Measurements from ENCODE around the gene RBM26.

Gene RBM26, protein sequence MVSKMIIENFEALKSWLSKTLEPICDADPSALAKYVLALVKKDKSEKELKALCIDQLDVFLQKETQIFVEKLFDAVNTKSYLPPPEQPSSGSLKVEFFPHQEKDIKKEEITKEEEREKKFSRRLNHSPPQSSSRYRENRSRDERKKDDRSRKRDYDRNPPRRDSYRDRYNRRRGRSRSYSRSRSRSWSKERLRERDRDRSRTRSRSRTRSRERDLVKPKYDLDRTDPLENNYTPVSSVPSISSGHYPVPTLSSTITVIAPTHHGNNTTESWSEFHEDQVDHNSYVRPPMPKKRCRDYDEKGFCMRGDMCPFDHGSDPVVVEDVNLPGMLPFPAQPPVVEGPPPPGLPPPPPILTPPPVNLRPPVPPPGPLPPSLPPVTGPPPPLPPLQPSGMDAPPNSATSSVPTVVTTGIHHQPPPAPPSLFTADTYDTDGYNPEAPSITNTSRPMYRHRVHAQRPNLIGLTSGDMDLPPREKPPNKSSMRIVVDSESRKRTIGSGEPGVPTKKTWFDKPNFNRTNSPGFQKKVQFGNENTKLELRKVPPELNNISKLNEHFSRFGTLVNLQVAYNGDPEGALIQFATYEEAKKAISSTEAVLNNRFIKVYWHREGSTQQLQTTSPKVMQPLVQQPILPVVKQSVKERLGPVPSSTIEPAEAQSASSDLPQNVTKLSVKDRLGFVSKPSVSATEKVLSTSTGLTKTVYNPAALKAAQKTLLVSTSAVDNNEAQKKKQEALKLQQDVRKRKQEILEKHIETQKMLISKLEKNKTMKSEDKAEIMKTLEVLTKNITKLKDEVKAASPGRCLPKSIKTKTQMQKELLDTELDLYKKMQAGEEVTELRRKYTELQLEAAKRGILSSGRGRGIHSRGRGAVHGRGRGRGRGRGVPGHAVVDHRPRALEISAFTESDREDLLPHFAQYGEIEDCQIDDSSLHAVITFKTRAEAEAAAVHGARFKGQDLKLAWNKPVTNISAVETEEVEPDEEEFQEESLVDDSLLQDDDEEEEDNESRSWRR

GRCh38 chr13:79405831-79406596, at the start of gene RBM26:
TSS of gene RBM26 (minus strand) at chr13:79406255. CDS start at chr13:79405774, 481 bp downstream.
- peak within 1 kb of the TSS; percentile 85 for H3K4me3 ChIP-seq (ENCODE audit: low read depth, low read length)
- DNase-seq (ENCODE audit: low read depth): peak; percentile 92
- in situ Hi-C loops (cut with HindIII; ENCODE audit: low sequenced_read_pairs): no loop called here
- TF ChIP-seq, protein P1, sequence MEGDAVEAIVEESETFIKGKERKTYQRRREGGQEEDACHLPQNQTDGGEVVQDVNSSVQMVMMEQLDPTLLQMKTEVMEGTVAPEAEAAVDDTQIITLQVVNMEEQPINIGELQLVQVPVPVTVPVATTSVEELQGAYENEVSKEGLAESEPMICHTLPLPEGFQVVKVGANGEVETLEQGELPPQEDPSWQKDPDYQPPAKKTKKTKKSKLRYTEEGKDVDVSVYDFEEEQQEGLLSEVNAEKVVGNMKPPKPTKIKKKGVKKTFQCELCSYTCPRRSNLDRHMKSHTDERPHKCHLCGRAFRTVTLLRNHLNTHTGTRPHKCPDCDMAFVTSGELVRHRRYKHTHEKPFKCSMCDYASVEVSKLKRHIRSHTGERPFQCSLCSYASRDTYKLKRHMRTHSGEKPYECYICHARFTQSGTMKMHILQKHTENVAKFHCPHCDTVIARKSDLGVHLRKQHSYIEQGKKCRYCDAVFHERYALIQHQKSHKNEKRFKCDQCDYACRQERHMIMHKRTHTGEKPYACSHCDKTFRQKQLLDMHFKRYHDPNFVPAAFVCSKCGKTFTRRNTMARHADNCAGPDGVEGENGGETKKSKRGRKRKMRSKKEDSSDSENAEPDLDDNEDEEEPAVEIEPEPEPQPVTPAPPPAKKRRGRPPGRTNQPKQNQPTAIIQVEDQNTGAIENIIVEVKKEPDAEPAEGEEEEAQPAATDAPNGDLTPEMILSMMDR (IDR thresholded peaks at IDR 0.05; ENCODE audit: low read depth, low read length, missing control alignments): no peak

DNA sequence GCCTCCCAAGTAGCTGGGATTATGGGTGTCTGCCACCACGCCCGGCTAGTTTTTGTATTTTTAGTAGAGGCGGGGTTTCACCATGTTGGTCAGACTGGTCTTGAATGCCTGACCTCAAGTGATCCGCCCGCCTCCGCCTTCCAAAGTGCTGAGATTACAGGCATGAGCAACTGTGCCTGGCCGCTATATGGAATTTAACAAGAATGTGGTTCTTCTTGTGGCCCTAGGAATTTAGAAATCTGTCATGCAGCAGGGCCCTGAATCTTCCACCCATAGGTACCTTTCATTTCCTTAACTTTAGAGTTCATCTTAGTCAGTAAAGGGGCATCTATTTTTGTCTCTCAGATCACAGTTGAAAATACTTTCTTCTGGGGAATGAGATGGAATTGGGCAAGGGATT, 49.3 kb upstream of the RBM26 start:
- in situ Hi-C loops (cut with HindIII; ENCODE audit: low sequenced_read_pairs): loop anchor here (5.0 kb wide), 1 partner anchor 47 kb away; no protein-coding TSS in a partner anchor
- no peak overlapping the region for H3K4me3 ChIP-seq (ENCODE audit: low read depth, low read length)
- no peak for DNase-seq (ENCODE audit: low read depth)
- TF ChIP-seq, protein P1 (IDR thresholded peaks at IDR 0.05; ENCODE audit: low read depth, low read length, missing control alignments): no peak

DNA sequence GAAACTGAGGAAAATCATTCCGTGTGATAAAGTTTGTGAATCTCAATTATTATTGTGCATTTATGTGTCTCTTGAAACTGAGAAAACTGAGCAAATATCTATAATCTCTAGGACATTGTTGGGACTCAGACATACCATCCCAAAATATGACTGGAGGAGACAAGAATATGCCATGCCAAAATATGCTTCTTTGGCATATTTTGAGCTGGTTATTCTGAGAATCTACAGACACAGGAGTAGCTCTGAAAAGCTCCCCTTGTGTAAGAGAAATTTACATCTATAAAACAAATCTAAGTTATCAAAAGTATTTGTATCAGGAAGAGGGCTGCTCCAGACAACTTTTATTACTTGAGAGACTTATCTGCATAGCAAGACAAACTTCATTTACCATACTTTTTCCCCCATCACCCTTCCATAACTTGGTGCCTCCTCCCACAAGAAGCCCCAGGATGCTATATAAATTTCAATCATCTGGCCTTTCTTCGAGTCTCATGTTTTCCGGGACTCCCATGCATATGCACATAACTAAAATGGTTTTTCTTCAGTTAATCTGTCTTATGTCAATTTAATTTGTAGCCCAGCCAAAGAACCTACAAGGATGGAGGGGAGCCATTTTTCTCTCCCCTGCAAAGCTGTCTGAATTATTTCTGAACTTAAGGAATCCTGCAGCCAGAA, 46.3 kb upstream of the RBM26 start:
- no peak overlapping the region for H3K4me3 ChIP-seq (ENCODE audit: low read depth, low read length)
- no peak for DNase-seq (ENCODE audit: low read depth)
- TF ChIP-seq, protein P1 (IDR thresholded peaks at IDR 0.05; ENCODE audit: low read depth, low read length, missing control alignments): no peak
- in situ Hi-C loops (cut with HindIII; ENCODE audit: low sequenced_read_pairs): no loop called here

GRCh38 chr13:79451500-79451962, 45.5 kb upstream of the RBM26 start:
- in situ Hi-C loops (cut with HindIII; ENCODE audit: low sequenced_read_pairs): no loop called here
- TF ChIP-seq, protein P1 (IDR thresholded peaks at IDR 0.05; ENCODE audit: low read depth, low read length, missing control alignments): no peak
- no peak overlapping the region for H3K4me3 ChIP-seq (ENCODE audit: low read depth, low read length)
- peak; percentile 69 for DNase-seq (ENCODE audit: low read depth)

- DNase-seq (ENCODE audit: low read depth): no peak
- in situ Hi-C loops (cut with HindIII; ENCODE audit: low sequenced_read_pairs): no loop called here
- no peak overlapping the region for H3K4me3 ChIP-seq (ENCODE audit: low read depth, low read length)
- TF ChIP-seq, protein P1 (IDR thresholded peaks at IDR 0.05; ENCODE audit: low read depth, low read length, missing control alignments): no peak
These were observed 44.1 kb upstream of the RBM26 start for GRCh38 chr13:79450110-79450509.
